GM12872 (cell line): Measurements from ENCODE around the gene KCNH6.

Experiments used
- TF ChIP-seq, protein P1 (sequence below): IDR thresholded peaks from 3 replicates; pipeline ENCODE4 v1.5.1; 2011; ENCODE audit warnings: low read depth, mild to moderate bottlenecking, low read length, moderate library complexity; ENCODE audit not compliant: insufficient read depth

The KCNH6 gene

DNA sequence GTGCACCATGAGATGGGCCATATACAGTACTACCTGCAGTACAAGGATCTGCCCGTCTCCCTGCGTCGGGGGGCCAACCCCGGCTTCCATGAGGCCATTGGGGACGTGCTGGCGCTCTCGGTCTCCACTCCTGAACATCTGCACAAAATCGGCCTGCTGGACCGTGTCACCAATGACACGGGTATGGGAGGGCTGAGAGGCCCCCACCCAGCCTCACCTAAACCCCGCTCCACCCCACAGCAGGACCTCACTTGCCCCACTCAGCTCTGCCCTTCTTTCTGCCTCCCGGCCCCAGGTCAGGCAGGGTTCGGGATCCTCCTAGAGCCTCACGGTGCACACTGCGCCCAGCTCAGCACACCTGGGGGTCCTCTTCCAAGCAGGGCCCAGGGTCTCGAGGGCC is 40.6 kb upstream of the KCNH6 start:
- TF ChIP-seq, protein P1, sequence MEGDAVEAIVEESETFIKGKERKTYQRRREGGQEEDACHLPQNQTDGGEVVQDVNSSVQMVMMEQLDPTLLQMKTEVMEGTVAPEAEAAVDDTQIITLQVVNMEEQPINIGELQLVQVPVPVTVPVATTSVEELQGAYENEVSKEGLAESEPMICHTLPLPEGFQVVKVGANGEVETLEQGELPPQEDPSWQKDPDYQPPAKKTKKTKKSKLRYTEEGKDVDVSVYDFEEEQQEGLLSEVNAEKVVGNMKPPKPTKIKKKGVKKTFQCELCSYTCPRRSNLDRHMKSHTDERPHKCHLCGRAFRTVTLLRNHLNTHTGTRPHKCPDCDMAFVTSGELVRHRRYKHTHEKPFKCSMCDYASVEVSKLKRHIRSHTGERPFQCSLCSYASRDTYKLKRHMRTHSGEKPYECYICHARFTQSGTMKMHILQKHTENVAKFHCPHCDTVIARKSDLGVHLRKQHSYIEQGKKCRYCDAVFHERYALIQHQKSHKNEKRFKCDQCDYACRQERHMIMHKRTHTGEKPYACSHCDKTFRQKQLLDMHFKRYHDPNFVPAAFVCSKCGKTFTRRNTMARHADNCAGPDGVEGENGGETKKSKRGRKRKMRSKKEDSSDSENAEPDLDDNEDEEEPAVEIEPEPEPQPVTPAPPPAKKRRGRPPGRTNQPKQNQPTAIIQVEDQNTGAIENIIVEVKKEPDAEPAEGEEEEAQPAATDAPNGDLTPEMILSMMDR, result no peak

- TF ChIP-seq, protein P1, result no peak
Measured at GRCh38 chr17:63483038-63483437, 40.1 kb upstream of the KCNH6 start.

- TF ChIP-seq, protein P1, result no peak
Measured at GRCh38 chr17:63483655-63484575, 39.2 kb upstream of the KCNH6 start.

DNA sequence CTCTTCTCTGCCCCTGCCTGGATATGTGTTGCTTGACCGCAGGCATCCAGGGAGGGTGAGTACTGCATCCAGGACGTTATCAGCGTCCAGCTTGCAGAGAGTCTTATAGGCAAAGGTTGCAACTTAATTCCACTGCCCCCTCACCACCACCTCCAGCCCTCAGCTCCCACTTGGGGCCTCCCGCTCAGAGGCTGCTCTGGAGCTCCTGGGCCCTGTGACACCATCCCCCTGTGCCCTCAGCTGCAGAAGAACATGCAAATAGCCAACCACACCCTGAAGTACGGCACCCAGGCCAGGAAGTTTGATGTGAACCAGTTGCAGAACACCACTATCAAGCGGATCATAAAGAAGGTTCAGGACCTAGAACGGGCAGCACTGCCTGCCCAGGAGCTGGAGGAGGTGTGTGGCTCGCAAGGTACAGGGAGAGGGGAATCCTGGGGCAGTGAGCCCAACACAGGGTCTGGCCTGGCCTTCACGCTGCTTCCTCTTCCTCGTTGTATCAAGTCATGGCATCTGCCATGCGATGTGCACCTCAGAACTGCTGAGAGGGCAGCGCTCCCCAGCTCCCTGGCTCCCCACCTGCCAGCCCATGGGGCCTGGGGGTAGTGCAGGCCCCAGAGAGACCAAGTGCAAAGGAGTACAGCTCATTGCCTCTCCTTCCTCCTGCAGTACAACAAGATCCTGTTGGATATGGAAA is 36.7 kb upstream of the KCNH6 start:
- TF ChIP-seq, protein P1, result no peak

DNA sequence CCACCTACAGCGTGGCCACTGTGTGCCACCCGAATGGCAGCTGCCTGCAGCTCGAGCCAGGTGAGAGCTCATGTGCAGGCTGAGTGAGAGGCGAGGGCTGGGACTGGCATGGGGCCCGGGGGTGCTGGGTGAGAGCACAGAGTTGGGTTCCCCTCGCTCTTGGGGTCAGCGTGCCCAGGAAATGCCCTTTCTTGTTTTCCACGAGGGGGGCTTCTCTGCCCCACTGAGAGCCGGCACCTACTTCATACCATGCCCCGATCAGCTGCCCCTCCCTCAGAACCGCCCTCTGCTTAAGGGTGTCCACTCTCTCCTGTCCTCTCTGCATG is 36.2 kb upstream of the KCNH6 start:
- TF ChIP-seq, protein P1, result no peak

GRCh38 chr17:63488851-63489250 is 34.3 kb upstream of the KCNH6 start:
- TF ChIP-seq, protein P1, result no peak

DNA sequence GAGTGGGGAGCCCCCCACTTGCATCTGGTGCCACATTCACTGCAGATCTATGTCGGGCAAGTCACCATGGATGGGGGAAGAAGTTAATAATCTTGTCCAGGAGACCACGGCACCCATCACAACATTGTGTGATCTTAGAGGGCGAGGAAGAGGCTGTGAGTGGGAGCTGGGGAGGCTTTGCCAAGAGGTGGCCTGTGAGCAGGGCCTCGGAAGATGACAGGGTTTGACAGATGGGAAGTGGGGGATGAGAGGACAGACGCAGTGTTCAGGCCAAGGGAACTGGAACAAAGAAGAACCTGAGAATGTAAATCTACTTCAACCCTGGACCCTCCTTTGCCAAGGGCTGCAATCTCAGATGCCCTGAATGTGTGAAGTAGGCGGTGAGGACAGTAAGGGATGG is 33.9 kb upstream of the KCNH6 start:
- TF ChIP-seq, protein P1, result no peak
